Fibroblast of lung (primary cell): ENCODE measurements around the gene ELOVL2.

Experiments used
- CTCF ChIP-seq, 2 donors: IDR thresholded peaks in 1 of 2; conservative IDR thresholded peaks in 1 of 2; 1 replicate in 1 of 2; 2 replicates in 1 of 2; pipeline ENCODE4 v1.5.1; 2011 to 2012; ENCODE audit warnings: low read length in 2 of 2, control low read depth in 1 of 2, inconsistent platforms in 1 of 2, low read depth in 1 of 2, mild to moderate bottlenecking in 1 of 2
- EZH2 ChIP-seq: IDR thresholded peaks from 2 replicates; pipeline ENCODE4 v1.5.1; 2012; ENCODE audit warnings: low read length, control low read depth, mild to moderate bottlenecking; ENCODE audit errors: missing control alignments

- no peak for TF ChIP-seq CTCF (conservative IDR thresholded peaks at IDR 0.05 in 1 of 2, IDR thresholded peaks at IDR 0.05 in 1 of 2; ENCODE audit: low read depth in 1 of 2, low read length in 2 of 2)
- TF ChIP-seq EZH2: no peak
Measured at GRCh38 chr6:11062083-11062482, 18.0 kb upstream of the ELOVL2 start.
